NCI-H345 (cell line): ENCODE results near the gene TWIST1.

Experiments used
- DNase-seq: peaks from one replicate; lab custom pipeline; 2025; lab: John Stamatoyannopoulos, UW

The TWIST1 gene

DNA sequence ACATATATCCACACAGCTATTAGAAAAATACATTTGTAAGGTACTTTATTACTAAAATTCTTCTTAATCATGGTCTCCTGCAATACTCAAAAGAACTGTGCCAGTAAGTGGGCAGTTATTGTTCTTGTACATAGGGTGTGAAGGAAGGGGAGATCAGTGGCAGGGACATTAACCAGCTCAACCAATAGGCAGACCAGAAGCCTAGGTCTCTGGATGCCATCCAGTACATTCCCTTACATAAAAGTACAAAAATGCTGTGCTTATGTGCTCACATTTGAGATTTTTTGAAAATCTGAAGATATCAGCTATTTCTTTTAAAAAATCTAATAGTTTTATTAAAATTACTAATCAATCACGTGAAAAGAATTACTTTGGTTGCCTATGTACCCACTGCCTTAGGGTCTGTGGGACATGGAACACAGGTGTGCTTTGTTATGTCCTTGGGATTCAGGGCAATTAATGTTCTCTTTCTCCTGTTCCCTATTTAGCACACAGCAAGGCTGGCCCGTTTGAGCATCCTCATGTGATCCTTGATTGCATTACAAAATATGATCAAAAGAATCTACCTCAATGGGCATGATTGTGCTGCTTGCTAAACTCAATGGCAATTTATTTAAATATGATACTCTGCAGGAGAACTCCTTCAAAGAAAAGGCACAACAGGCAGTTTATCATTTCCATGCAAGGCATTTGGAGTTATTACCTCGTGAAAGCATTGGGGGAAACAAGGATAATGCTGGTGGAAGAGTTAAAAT, 22.7 kb downstream of the TWIST1 start:
- no peak for DNase-seq

DNA sequence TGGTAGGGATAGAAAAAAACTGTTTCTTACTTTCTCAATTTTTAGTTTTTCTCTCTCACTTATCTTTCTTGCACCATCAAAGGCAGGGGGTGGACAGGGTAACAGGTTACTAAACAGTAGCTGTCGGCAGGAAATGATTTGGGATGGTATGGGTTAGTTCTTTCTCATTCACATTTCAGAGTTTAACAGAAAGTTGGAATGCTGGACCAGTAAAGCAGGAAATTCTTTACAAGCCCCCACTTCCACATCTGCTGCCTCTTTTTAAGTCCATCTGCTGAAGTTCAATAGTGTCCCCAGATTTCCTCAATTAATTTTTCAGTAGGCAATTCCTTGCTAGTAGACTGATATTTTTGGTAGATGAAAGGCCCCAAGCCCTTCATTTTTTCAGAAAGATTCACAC, 23.3 kb downstream of the TWIST1 start:
- no peak for DNase-seq

DNA sequence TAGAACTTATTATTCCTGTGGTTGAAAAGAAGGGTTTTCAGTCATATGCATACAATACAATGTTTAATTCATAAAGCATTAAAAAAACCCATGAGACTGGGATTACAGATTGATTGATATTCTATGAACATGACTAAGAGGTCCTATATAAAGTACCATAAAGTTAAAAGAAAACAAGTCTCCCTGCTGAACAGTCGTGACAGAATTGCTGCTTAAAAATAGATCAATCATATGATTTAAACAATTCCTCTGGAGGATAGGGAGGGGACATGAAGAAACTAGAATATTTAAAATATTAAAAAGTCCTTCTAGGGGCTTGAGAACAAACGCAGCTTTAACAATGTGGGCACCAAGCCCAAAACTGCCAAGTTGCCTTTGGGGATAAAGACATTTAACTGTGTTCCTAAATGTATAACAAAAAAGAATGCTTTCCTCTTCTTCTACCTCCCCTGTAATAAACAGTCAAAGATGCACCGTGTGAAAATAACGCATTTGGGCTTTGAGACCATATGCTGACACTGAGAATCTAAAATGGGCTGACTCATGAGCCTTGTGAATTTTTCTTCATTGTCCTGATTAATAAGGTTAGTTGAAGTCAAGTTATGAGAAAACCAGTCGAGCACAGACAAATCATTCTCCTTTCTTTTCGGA, 25.8 kb downstream of the TWIST1 start:
- DNase-seq, result no peak

DNA sequence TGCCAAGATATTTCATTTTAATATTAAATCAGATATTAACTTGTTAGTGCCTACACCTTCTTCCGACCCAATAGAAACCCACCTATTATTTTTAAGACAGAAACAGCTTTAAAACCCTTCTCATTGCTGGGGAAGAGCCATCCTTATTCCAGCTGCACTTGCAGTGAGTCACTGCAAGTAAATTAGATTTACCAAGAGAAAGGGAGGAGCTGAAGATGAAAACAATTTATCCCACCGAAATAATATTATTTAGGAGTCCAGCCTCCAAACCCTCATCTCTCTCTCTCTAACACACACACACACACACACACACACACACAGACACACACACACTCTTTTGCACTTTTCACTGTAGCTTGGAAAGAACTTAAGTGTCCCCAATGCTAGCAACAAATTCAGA, 26.9 kb downstream of the TWIST1 start:
- DNase-seq, result no peak

DNA sequence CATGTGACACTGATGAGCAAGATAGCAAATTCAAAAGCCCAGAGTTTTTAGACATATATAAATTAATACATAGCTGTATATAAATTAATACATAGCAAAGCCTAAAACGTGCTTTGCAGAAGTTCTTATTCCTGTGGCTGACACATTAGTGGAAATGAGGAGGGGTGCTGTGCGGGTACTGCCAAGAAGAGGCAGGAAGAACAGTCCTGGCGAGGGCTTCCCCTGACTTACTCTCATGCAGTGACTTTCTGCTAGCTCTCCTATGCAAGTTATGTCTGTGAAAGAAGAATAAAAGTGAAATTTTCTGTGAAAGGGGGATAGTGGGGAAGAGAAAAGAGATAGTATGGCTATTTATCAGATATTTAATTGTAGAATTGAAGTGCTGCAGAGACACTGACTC, 27.6 kb downstream of the TWIST1 start:
- DNase-seq, result no peak

DNA sequence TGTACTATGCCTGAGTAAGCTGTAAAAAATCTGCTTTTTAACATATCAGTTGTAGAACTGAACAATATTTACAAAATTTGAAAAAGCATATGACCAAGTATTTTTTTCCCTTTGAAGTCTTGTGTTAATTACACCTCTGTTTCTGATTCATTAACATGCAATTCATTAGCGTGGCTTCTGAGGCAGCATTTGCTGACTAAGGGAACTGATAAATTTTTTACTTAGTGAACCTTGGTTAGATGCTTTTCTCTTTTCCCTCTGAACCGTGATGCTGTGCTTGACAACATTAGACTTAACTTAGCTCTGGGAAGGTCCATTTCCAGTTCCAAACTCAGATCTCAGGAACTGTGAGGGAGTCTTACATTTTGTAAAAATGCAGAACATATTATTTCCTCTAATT, 28.1 kb downstream of the TWIST1 start:
- DNase-seq, result no peak

DNA sequence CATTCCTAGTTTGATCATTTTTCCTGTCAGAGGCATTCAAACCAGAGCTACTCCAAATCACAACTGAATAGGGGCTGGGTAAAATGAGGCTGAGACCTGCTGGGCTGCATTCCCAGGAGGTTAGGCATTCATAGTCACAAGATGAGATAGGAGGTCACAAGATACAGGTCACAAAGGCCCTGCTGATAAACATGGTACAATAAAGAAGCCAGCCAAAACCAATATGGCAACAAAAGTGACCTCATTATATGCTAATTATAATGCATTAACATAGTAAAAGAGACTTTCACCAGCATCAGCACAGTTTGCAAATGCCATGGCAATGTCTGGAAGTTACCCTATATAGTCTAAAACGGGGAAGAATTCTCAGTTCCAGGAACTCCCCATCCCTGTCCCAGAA, 37.3 kb downstream of the TWIST1 start:
- no peak for DNase-seq

DNA sequence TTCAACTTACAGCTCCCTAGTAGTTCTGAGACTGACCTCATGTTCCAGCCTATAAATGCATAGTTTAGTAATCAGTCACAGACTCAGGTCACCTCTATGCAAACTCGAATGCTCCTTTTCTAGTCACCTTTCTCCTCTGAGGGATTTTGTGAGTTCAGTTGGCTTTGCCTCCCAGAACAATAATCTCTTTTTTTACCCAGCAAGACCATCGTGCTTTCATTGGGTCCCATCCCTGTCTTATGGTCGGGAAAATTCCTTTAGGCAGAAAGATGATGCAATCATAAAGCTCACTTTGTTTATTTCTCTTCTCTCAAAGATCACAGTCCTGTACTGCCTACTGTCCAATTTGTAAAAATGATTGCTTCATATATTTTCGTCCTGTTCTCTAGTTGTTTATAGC, 38.4 kb downstream of the TWIST1 start:
- no peak for DNase-seq

DNA sequence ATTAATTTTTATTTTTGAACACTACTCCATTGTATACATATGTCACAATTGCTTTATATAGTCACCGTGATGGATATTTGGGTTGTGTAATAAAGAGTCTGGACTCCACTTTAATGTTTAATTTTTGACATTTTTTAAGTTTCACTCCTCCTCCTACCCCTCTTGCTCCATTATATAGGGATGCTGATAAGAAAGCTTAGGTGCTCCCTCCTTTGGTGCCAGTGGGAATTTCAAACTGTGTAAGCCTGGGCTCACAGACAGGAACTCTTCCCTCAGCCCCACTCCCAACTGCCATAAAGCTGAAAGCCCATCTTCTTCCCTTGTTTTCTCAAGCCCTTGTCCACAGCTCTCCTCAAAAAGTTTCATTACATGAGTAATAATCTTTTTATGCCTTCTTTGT, 47.6 kb downstream of the TWIST1 start:
- DNase-seq, result no peak

DNA sequence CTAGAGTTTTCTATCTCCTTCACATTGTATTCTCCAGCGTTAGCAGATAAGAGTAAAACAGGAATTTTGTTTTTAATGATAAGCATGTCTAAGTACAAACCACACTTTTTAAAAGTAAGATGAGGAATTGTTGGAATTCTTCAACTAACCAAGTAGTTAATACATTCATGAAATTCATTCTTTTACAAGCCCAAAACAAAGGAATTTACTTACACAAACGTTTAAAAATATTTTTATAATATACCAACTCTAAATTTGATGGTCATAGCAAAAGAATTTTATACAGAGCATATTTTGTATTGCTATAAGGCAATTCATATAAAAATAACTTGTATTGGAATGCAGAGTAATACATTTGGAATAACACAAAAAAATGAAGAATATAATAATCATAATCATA, 51.3 kb downstream of the TWIST1 start:
- no peak for DNase-seq
